CD14-positive monocyte (primary cell): ENCODE data around the gene SLC35G6. TPM values are rescaled to one million over a fixed set of nuclear protein-coding genes. Genes with fewer than 3 reads are reported as not detected.

Experiments
- DNase-seq, 3 donors: peaks; one replicate each; pipeline ENCODE4 v3.0.0-alpha.2; 2011 to 2022
- H2AFZ ChIP-seq: 2 replicates; pipeline ENCODE4 v1.6.0; 2012; ENCODE audit warnings: mild to moderate bottlenecking, low read depth, low read length, inconsistent platforms; ENCODE audit not compliant: insufficient read depth, poor library complexity, severe bottlenecking
- H3K27ac ChIP-seq, 2 donors: 1 replicate in 1 of 2; 2 replicates in 1 of 2; pipeline ENCODE4 v1.5.1; 2012 to 2013; ENCODE audit warnings: low read length in 2 of 2, control low read depth in 1 of 2, inconsistent platforms in 1 of 2, low read depth in 1 of 2, mild to moderate bottlenecking in 1 of 2
- H3K27me3 ChIP-seq, 2 donors: one replicate each; pipeline versions ENCODE4 v1.6.0 to v1.6.1; 2011 to 2013; ENCODE audit warnings: low read length in 2 of 2; ENCODE audit not compliant: control insufficient read depth in 2 of 2, insufficient read depth in 2 of 2
- H3K36me3 ChIP-seq, 2 donors: replicated peaks in 1 of 2; 1 replicate in 1 of 2; 2 replicates in 1 of 2; pipeline versions ENCODE4 v1.5.1 to v1.6.1; 2012 to 2013; ENCODE audit warnings: low read length in 2 of 2, control low read depth in 1 of 2, inconsistent platforms in 1 of 2, mild to moderate bottlenecking in 1 of 2; ENCODE audit not compliant: insufficient read depth in 2 of 2, control insufficient read depth in 1 of 2
- H3K4me1 ChIP-seq, 2 donors: 1 replicate in 1 of 2; 2 replicates in 1 of 2; pipeline versions ENCODE4 v1.5.1 to v1.6.1; 2012 to 2013; ENCODE audit warnings: low read length in 2 of 2, control low read depth in 1 of 2, inconsistent platforms in 1 of 2, mild to moderate bottlenecking in 1 of 2, moderate library complexity in 1 of 2; ENCODE audit not compliant: insufficient read depth in 2 of 2, control insufficient read depth in 1 of 2
- H3K4me2 ChIP-seq: replicated peaks from 2 replicates; pipeline ENCODE3; 2012; ENCODE audit warnings: low read length, moderate library complexity, mild to moderate bottlenecking; ENCODE audit not compliant: poor library complexity, severe bottlenecking; ENCODE audit errors: extremely low read depth
- H3K4me3 ChIP-seq, 3 experiments: fragments of 200-600 bp in 1 of 3; sonication (generic) in 1 of 3; replicated peaks in 1 of 3; 1 replicate in 2 of 3; 2 replicates in 1 of 3; pipeline ENCODE4 v1.5.1; 2011 to 2013; ENCODE audit warnings: low read length in 3 of 3, mild to moderate bottlenecking in 3 of 3, control low read depth in 2 of 3, low read depth in 2 of 3, inconsistent platforms in 1 of 3, moderate library complexity in 1 of 3
- H3K79me2 ChIP-seq: 2 replicates; pipeline ENCODE4 v1.6.0; 2012; ENCODE audit warnings: mild to moderate bottlenecking, control low read depth, inconsistent platforms, low read length, moderate library complexity; ENCODE audit not compliant: insufficient read depth
- H3K9ac ChIP-seq: 2 replicates; pipeline ENCODE4 v1.6.0; 2017; ENCODE audit warnings: low read length, mild to moderate bottlenecking; ENCODE audit not compliant: insufficient read depth, poor library complexity, severe bottlenecking
- H3K9me3 ChIP-seq, 2 donors: replicated peaks in 1 of 2; 1 replicate in 1 of 2; 2 replicates in 1 of 2; pipeline versions ENCODE4 v1.5.1 to v1.6.1; 2012 to 2013; ENCODE audit warnings: low read length in 2 of 2, control low read depth in 1 of 2; ENCODE audit not compliant: control insufficient read depth in 1 of 2, insufficient read depth in 1 of 2
- H4K20me1 ChIP-seq: 2 replicates; pipeline ENCODE4 v1.6.0; 2012; ENCODE audit warnings: mild to moderate bottlenecking, low read length, control low read depth, moderate library complexity; ENCODE audit not compliant: insufficient read depth
- H3K27ac Mint-ChIP-seq, 7 donors: one replicate each; pipeline ENCODE4 v1.8.0; 2020; ENCODE audit warnings: mild to moderate bottlenecking in 7 of 7, mixed read lengths in 7 of 7, moderate library complexity in 6 of 7, inconsistent platforms in 2 of 7
- H3K27me3 Mint-ChIP-seq, 3 donors: one replicate each; pipeline ENCODE4 v1.8.0; 2021 to 2022; ENCODE audit warnings: low read depth in 3 of 3, mild to moderate bottlenecking in 3 of 3, mixed read lengths in 3 of 3, moderate library complexity in 3 of 3, inconsistent platforms in 1 of 3
- H3K36me3 Mint-ChIP-seq, 2 donors: one replicate each; pipeline ENCODE4 v1.8.0; 2020; ENCODE audit warnings: mixed read lengths in 2 of 2, inconsistent platforms in 1 of 2, mild to moderate bottlenecking in 1 of 2
- H3K4me1 Mint-ChIP-seq: one replicate; pipeline ENCODE4 v1.8.0; 2020; ENCODE audit warnings: mild to moderate bottlenecking, mixed read lengths
- H3K4me3 Mint-ChIP-seq, 2 donors: one replicate each; pipeline ENCODE4 v1.8.0; 2020; ENCODE audit warnings: mild to moderate bottlenecking in 2 of 2, mixed read lengths in 2 of 2, moderate library complexity in 1 of 2
- H3K9me3 Mint-ChIP-seq, 7 donors: one replicate each; pipeline ENCODE4 v1.8.0; 2020 to 2022; ENCODE audit warnings: mixed read lengths in 7 of 7, mild to moderate bottlenecking in 6 of 7, moderate library complexity in 6 of 7, inconsistent platforms in 2 of 7
- CTCF ChIP-seq: fragments of 200-600 bp; IDR thresholded peaks from one replicate; pipeline ENCODE4 v1.8.0; 2022; ENCODE audit warnings: antibody characterized with exemption, mild to moderate bottlenecking
- WGBS: methylation state at CpG from one replicate; pipeline ENCODE4 v1.1.5; 2013; ENCODE audit warnings: missing lambda C conversion rate; ENCODE audit not compliant: insufficient coverage; 5-methylcytosine and 5-hydroxymethylcytosine counted together
- intact Hi-C, 2 donors: fragments of 100-400 bp; cut with micrococcal nuclease; formaldehyde crosslinking; loops; one replicate each; pipeline versions ENCODE4 v1.15.0 to v1.15.1; 2023
- polyA plus RNA-seq, 3 donors: library from polyadenylated mRNA; depleted of rRNA in 1 of 3; unstranded in 2 of 3; stranded (reverse) in 1 of 3; fragments of 300-500 nt in 2 of 3; fragments of >200 nt in 1 of 3; fragmentation: Illumina TruSeq in 2 of 3; gene quantifications; 1 replicate in 2 of 3; 2 replicates in 1 of 3; pipeline ENCODE4 v1.2.3, GENCODE V29; 2012 to 2021

Gene SLC35G6
- polyA plus RNA-seq, 3 donors: not detected

DNA sequence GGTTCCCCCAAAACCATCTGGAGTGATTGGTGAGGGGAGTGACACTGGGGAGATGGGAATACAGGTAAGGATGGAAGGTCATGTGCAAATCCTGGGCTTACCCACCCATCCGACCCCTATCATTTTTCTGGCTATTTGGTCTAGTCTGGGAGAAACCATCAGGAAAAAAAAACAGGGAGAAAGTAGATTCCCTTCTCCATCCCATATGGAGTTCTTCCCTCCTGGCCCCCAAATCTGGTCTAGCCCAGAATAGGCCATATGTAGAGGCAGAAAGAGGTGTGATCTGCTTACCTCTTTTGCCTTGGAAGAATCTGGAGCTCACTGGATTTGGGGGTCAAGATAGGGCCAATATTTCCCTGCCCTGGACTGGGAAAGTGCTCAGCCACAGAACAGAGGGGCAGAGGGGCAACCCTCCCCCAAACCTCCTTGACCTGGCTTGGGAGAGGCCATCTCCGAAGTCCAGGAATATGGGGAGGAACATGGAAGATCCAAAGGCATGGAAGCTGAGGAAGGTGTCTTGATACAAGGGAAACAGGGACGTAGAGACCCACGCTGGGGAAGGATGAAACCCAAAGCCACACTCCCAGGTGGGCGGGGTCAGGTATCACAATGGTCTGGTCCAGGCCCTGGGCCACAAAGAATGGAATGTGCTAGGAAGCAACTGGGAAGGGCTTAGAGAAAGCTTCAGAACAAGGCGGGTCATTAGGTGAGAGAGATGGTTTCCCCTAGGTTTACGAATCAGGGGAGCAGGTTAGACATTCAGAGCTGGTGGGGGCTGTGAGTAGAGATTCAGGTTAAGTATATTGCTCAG is 20.2 kb upstream of the SLC35G6 start:
- no peaks in the 10 kb centered on the region for H4K20me1 ChIP-seq
- H3K27ac ChIP-seq: no peak overlapping the region
- H3K79me2 ChIP-seq: peaks cover 7% of the 10 kb centered on the region
- no peaks in the 10 kb centered on the region for H3K9me3 ChIP-seq
- Mint-ChIP-seq H3K4me1 (peaks cover 12% of the 10 kb centered on the region), H3K36me3 (peaks cover 12 to 26% of the 10 kb centered on the region in 2 donors), H3K4me3 (no peak overlapping the region), H3K27ac (peak overlapping the region in 1 of 7 donors; percentile 54), H3K27me3 (no peaks in the 10 kb centered on the region), H3K9me3 (no peaks in the 10 kb centered on the region)
- intact Hi-C loops: no loop called here
- H3K9ac ChIP-seq: no peak overlapping the region
- peaks cover 22 to 25% of the 10 kb centered on the region in 2 donors for H3K36me3 ChIP-seq
- H3K27me3 ChIP-seq: no peaks in the 10 kb centered on the region
- DNase-seq: no peak
- WGBS: 97% methylated on average over 5 of the region's 7 CpGs
- H3K4me1 ChIP-seq: peaks cover 8 to 11% of the 10 kb centered on the region in 2 donors
- no peak overlapping the region for H3K4me3 ChIP-seq
- no peak overlapping the region for H3K4me2 ChIP-seq
- no peak for TF ChIP-seq CTCF
- H2AFZ ChIP-seq: no peak overlapping the region

GRCh38 chr17:7462474-7463371 is 18.5 kb upstream of the SLC35G6 start:
- Mint-ChIP-seq H3K4me3 (no peak overlapping the region), H3K9me3 (no peaks in the 10 kb centered on the region), H3K36me3 (peaks cover 15 to 33% of the 10 kb centered on the region in 2 donors), H3K27ac (no peak overlapping the region), H3K27me3 (no peaks in the 10 kb centered on the region), H3K4me1 (peaks cover 17% of the 10 kb centered on the region)
- H2AFZ ChIP-seq: no peak overlapping the region
- no peak for DNase-seq
- H3K9ac ChIP-seq: no peak overlapping the region
- no peaks in the 10 kb centered on the region for H3K9me3 ChIP-seq
- peaks cover 18 to 21% of the 10 kb centered on the region in 2 donors for H3K4me1 ChIP-seq
- no peak for TF ChIP-seq CTCF
- no peak overlapping the region for H3K4me2 ChIP-seq
- H3K79me2 ChIP-seq: no peaks in the 10 kb centered on the region
- intact Hi-C loops: no loop called here
- no peak overlapping the region for H3K27ac ChIP-seq
- H3K4me3 ChIP-seq: no peak overlapping the region
- peaks cover 22 to 25% of the 10 kb centered on the region in 2 donors for H3K36me3 ChIP-seq
- no peaks in the 10 kb centered on the region for H4K20me1 ChIP-seq
- WGBS: 98% methylated on average over 29 of the region's 44 CpGs
- H3K27me3 ChIP-seq: no peaks in the 10 kb centered on the region
